Measurements from ENCODE around the gene TARS2. TPM values are rescaled to one million over a fixed set of nuclear protein-coding genes. Genes with fewer than 3 reads are reported as not detected.

TARS2 gene
- polyA plus RNA-seq, 3 donors = 8.9 to 16.9 (median 10.5) TPM

GRCh38 chr1:150498342-150498741 is 11.1 kb downstream of the TARS2 start:
- WGBS, 3 donors = 95 to 96% (median 96%) methylated on average over 10 of the region's 10 CpGs

GRCh38 chr1:150505431-150505830 is 18.2 kb downstream of the TARS2 start:
- H3K27ac ChIP-seq (ENCODE audit: low read depth, low read length) = no peak overlapping the region
- WGBS, 3 donors = 83 to 91% (median 88%) methylated on average over 6 of the region's 6 CpGs

More at GRCh38 chr1:150498342-150498741, 11.1 kb downstream of the TARS2 start:
- no peak overlapping the region for H3K27ac ChIP-seq (ENCODE audit: low read depth, low read length)

DNA sequence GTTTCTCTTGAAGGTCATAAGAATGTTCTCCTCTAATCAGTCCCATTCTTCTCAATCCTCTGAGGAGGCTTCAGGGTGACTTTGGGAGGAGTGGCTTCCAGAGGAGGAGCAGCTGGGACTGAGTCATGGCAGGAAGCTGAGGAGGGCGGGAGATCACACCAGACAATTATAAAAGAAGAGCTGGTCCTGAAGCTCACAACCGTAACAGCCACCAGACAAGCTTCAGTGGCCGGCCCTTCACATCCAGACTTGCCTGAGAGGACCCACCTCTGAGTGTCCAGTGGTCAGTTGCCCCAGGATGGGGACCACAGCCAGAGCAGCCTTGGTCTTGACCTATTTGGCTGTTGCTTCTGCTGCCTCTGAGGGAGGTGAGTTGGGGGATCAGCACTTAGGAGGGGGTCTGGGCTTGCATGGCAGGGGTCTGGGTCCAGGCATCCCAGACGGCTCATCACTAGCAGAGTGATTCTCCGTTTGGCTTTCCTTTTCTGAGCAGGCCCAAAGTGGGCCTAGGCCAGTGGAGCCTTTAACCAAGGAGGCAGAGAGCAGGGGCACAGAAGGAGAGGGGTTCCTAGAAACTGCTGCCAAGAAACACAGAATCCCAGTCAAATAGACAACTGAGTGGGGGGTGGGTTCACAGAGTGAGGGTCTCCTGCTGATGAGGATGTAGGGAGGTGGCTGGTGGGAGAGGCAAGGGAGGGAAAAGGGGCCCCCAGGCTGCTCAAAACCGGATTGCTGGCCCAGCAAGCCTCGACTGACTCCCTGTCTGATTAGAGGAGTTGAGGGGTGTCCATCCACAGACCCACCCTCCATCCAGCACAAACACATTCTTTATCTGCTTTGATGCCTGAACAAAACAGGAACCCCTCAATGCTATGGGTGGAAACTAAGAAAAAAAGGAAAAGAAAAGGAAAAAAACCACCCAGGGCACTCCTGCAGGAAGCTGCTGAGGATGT is 21.0 kb downstream of the TARS2 start, which contains the start of gene ECM1:
ECM1 (plus strand) TSS at position 198 of the 953 bp plus-strand sequence; CDS start at position 299, 101 bp downstream.
- no peak within 1 kb of the TSS for H3K27ac ChIP-seq (ENCODE audit: low read depth, low read length)
- WGBS, 3 donors = 46 to 81% (median 49%) methylated on average over 7 of the region's 7 CpGs

DNA sequence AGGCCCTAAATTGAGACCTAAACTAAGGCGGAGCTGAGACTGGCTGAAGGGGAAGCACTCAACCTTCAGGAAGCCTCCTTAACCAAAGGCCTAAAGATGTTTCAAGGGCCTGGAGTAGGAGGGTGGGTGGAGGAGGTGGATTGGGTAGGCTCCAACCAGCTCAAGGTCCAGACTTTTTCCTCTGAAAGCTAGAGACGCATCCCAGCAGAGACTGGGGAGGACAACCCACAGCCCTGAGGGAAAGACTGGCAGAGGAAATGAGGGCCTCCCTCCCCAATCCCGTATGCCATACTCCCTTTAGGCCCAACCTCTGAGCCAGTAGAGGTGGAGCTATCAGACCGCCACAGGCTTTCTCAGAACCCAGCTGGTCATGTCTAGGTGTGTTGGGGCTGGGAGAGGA is 21.8 kb downstream of the TARS2 start:
- no peak overlapping the region for H3K27ac ChIP-seq (ENCODE audit: low read depth, low read length)
- WGBS, 3 donors = 62 to 77% (median 77%) methylated on average over 4 of the region's 4 CpGs

- WGBS, 3 donors = 49 to 94% (median 91%) methylated on average over 12 of the region's 12 CpGs
- no peak overlapping the region for H3K27ac ChIP-seq (ENCODE audit: low read depth, low read length)
These were observed 24.3 kb downstream of the TARS2 start for GRCh38 chr1:150511551-150511950.

DNA sequence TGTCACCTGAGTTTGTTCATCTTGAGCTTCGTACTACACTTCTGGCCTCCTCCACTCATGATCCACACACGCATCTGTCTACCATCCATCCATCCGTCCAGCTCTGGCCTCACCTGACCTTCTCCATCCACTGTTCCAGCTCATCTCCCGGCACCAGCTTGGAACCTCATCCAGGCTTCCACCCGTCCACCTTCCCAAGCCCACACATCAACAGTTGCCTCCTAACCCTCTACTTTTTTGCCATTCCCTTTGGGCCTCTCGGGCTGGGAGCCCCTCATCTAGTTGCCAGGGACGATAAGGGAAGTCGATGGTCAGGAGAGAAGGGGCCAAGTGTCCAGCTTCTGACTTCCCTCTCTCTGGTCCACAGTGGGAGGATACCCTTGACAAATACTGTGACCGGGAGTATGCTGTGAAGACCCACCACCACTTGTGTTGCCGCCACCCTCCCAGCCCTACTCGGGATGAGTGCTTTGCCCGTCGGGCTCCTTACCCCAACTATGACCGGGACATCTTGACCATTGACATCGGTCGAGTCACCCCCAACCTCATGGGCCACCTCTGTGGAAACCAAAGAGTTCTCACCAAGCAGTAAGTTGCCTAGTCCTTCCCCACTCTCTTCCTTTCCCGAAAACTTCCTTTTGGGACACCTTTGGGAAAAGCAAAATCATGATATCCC is 24.9 kb downstream of the TARS2 start:
- H3K27ac ChIP-seq (ENCODE audit: low read depth, low read length) = no peak overlapping the region
- WGBS, 3 donors = 89 to 91% (median 89%) methylated on average over 17 of the region's 17 CpGs

DNA sequence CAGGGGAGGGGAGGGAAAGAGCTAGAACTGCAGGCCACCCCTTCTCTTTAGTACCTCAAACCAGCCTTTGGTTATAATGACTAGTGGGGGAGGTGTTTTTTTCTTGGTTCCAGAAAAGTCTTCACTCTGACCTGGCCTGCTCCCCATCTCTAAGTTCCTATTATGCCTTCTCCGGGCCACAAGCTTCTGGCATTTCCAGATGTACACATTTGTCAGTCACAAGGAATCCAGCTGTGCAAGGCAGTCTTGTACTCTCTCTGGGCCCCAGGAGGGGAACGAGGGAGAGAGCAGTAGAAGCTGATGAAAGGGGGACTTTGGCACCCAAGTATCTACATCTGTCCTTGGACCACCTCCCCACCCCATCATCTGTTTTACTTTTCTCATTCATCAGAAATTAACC is 25.6 kb downstream of the TARS2 start:
- no peak overlapping the region for H3K27ac ChIP-seq (ENCODE audit: low read depth, low read length)
- WGBS, 3 donors = 69 to 97% (median 71%) methylated on average over 2 of the region's 2 CpGs

GRCh38 chr1:150513351-150513791 is 26.2 kb downstream of the TARS2 start:
- H3K27ac ChIP-seq (ENCODE audit: low read depth, low read length) = no peak overlapping the region
- 78 to 89% (median 87%) methylated on average over 7 of the region's 7 CpGs for WGBS, 3 donors

- H3K27ac ChIP-seq (ENCODE audit: low read depth, low read length) = no peak overlapping the region
- WGBS, 3 donors = 89 to 93% (median 92%) methylated on average over 9 of the region's 9 CpGs
These were observed 27.0 kb downstream of the TARS2 start for GRCh38 chr1:150514260-150514659.

DNA sequence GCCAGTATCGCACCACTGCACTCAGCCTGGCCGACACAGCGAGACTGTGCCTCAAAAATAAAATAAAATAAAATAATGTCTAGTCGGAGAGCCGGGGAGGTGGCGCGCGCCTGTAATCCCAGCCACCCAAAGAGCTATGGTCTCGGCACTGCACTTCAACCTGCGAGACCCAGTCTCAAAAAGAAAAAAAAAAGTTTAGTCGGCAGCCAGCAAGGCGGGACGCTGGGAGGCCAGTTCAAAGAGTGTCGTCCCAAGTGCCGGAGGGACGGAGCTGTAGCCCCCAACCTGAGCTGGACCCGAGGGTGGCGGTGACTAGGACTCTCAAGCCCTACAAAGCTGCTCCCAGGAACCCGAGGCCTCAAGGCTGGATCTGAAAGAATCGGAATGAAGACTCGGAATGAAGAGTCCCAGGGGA is 27.7 kb downstream of the TARS2 start:
- no peak overlapping the region for H3K27ac ChIP-seq (ENCODE audit: low read depth, low read length)
- WGBS, 3 donors = 24 to 31% (median 28%) methylated on average over 21 of the region's 21 CpGs

DNA sequence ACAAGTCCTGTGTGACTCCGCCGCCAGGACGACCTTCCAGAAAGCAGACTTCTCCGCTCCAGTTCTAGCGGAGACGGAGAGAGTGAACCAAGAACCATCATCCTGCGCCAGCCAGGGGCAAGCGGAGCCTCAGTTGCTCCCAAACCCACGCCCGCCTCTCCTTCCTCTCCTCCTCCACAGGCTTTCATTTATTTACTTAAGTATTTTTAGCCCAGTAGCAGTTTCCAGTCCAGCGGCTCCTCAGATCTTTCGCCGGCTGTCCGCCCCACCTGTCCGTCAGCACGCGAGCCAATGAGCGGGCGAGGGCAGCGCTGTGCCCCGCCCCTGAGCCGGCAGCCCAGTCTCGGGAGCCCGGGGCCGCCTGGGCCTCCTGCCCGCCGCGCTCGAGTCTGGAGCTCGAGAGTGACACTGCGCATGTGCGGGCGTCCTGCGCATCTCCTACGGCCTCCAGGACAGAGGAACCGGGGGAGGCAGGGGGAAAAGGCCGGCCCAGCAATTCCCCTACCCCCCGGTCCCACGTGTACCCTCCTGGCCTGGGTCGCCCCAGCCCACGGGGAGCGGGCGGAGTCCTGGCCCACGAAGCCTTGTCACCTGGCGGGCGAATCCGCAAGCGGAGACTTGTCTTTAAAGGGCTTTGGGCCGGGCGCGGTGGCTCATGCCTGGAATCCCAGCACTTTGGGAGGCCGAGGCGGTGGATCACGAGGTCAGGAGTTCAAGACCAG is 28.3 kb downstream of the TARS2 start, which contains the start of gene FALEC:
FALEC (plus strand) TSS at position 425 of the 722 bp plus-strand sequence.
- 0 to 1% (median 0%) methylated on average over 54 of the region's 54 CpGs for WGBS, 3 donors
- no peak within 1 kb of the TSS for H3K27ac ChIP-seq (ENCODE audit: low read depth, low read length)

- no peak overlapping the region for H3K27ac ChIP-seq (ENCODE audit: low read depth, low read length)
- 2 to 4% (median 3%) methylated on average over 18 to 19 of the region's 19 CpGs for WGBS, 3 donors
These were observed 28.9 kb downstream of the TARS2 start for GRCh38 chr1:150516050-150516591.

DNA sequence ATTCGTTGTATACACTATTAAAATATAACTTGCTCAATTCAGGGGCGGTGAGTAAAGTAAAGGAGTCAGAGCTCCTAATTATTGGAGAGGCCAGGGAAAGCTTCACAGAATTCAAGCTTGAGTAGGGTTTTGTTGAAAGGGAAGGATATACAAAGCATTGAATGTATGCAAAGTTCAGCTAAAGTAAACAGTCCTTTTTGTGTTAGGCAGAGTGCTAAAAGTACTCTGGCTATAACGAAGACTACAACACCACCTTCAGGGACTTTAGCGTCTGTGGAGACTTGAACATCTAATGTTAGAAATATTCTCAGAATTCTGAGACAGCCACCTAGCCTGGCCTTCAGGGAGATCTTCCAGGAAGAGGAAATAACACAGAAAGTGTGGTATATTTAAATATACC is 29.4 kb downstream of the TARS2 start:
- 42 to 55% (median 54%) methylated on average over 4 of the region's 4 CpGs for WGBS, 3 donors
- no peak overlapping the region for H3K27ac ChIP-seq (ENCODE audit: low read depth, low read length)

GRCh38 chr1:150521196-150521968 is 34.2 kb downstream of the TARS2 start:
- 57 to 87% (median 76%) methylated on average over 1 of the region's 1 CpG for WGBS, 3 donors
- H3K27ac ChIP-seq (ENCODE audit: low read depth, low read length) = no peak overlapping the region

DNA sequence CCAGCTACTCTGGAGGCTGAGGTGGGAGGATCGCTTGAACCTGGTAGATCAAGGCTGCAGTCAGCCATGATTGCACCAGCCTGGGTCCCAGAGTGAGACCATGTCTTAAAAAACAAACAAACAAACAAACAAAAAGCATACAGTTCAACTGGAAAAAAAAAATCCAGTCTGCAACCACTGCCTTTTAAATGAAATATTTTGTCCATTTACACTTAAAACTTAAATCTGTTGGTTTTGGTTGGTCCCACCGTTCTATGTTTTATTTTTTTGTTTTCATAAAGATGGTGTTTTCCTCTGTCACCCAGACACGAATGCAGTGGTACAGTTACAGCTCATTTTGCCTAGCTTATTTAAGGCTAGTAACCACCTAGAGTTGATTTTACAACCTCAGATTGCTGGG is 38.1 kb downstream of the TARS2 start:
- WGBS, 3 donors = 82 to 90% (median 89%) methylated on average over 3 of the region's 3 CpGs

GRCh38 chr1:150528196-150528595 is 41.0 kb downstream of the TARS2 start:
- 92 to 96% (median 92%) methylated on average over 1 of the region's 1 CpG for WGBS, 3 donors
- H3K27ac ChIP-seq (ENCODE audit: low read depth, low read length) = no peak overlapping the region

More for the DNA sequence above, 38.1 kb downstream of the TARS2 start:
- H3K27ac ChIP-seq (ENCODE audit: low read depth, low read length) = no peak overlapping the region

DNA sequence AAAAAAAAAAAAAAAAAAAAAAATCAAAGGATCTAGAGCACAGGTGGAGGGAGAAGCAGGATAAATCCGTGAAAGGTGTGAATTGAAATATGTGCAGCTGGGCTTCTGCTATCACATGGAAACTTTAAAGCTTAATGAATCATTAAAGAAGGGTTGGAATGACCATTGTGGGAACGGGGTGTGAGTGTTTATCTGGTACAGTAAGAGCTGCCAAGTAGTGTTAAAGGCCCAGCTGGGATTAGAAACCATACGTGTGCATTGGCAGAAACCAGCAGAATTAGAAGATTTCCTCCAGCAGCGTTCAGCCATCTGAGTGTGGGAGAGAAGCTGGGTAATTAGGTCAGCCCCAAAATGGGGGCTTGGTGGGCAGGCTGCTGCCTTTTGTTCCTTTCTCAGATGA is 41.8 kb downstream of the TARS2 start:
- no peak overlapping the region for H3K27ac ChIP-seq (ENCODE audit: low read depth, low read length)
- WGBS, 3 donors = 9 to 40% (median 35%) methylated on average over 4 of the region's 4 CpGs
